Stimulated activated CD8-positive, alpha-beta memory T cell treated with anti-CD3 and anti-CD28 coated beads, Interleukin-7, amount 100 ng/mL, for 48 hours (primary cell): Measurements from ENCODE around the gene LMO7.

Source experiments
- DNase-seq, 2 donors: peaks; one replicate each; pipeline ENCODE4 v3.0.0-alpha.2; 2020; ENCODE audit warnings: low read depth in 1 of 2; ENCODE audit errors: extremely low read depth in 1 of 2

The LMO7 gene

DNA sequence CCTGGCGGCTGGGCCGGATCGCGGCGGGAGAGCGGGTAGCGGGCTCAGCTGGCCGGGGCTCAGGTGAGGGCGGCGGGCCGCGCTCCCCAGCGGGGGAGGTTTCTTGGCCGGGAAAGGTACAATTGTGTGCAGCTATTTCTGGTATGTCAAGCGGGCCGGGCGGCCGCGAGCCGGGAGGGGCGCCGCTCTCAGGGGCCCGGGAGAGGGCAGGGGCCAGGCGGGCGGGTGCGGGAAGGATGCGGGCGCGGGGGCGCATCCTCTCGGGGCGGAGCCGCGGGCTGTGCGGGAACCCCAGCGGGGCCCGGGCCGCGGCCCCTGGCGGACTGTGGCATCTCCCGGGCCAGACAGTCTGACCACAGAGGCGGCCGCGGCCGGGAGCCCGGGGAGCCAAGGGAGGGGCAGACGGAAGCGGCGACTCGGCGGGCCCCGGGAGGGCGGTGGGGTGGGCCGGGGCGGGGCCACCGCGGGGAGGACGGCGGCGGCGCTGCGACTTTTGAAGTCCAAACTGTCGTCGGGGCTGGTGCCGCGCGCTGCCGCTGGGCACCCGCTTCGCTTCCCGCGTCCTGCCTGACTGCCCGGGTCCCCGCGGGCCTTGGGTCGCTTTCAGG lies at the start of gene LMO7:
Gene LMO7, plus strand, starts transcription at position 503 of the 608 bp plus-strand sequence. CDS start 328 bp downstream, outside the sequence.
- DNase-seq: no peak

DNA sequence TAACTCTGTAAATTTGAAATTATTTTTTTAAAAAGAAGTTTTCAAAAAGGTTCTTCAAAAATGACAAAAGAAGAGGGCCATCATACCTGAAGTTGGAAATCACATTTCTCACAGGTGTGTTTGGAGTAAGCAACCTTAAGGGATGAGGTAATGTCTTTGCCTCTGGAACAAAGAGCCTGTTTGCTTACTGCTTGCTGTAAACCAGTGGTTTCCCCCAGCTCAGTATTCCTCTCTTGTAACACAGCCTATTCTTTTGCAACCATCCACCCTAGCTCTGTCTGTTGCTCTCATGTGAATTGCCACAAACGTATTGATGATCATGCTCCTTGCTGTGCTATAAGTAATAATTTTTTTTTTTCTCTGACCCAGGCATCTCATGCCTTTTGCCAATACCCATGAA lies 48.5 kb upstream of the LMO7 start:
- DNase-seq: no peak

DNA sequence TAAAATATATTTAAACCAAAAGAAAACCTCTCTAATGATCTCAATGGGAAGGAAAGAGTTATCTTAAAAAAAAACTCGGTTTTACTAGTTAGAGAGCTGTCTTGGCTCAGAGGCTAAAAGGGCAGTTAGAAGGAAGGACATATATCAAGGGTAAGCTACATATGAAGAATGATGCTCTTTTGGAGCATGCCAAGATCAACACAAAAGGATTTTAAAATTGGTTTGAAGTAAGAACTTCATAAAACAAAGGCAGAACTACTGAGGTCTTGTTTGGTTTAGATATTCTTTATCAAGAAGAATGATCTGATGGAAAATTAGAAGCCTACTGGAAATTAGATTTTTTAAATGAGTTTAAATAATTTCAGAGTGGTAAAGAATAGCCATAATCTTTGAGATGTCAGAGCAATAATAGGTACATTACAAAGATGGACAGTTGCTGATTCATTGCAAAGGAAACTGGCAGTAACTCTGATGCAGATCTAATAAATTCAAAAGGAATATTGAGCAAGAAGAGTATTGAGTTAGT lies 39.4 kb upstream of the LMO7 start:
- no peak for DNase-seq

DNA sequence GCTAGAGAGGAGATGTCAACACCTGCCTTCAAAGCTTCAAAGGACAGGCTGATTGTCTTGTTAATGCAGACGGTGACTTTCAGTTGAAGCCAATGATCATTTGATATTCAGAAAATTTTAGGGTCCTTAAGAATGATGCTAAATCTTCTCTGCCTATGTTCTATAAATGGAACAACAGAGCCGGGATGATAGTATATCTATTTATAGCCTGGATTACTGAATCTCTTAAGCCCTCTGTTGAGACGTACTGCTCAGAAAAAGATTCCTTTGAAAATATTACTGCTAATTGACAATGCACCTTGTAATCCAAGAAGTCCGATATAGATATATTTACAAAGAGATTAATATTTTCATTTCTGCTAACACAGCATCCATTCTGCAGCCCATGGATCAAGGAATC lies 35.8 kb upstream of the LMO7 start:
- no peak for DNase-seq

DNA sequence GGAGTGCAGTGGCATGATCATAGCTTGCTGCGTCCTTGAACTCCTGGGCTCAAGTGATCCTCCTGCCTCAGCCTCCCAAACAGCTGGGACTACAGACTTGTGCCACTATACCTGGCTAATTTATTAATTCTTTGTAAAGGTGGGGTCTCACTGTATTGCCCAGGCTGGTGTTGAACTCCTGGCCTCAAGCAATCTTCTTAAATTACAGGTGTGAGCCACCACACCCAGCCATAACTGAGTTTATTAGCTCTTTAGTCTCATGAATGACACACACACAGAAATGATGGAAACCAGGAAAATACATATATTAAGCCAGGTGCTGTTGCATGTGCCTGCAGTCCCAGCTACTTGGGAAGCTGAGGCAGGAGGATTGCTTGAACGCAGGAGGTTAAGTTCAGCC lies 33.1 kb upstream of the LMO7 start:
- DNase-seq: no peak

DNA sequence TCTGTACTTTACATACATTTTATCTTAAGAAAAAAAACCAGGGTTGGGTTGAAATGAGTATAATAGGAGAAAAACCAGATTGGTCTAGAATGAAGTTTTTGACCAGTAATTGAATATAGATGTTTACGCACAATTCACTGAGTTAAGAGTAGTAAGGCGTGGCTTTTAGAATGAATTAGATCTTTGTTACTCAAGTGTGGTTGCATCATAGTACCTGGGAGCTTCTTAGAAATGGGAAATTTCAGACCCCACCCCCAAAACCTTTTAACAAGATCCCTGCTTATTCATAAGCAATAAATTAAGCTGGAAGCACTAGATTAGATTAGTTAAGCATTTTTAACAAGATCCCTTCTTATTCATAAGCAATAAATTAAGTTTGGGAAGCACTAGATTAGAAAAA lies 28.7 kb upstream of the LMO7 start:
- no peak for DNase-seq

DNA sequence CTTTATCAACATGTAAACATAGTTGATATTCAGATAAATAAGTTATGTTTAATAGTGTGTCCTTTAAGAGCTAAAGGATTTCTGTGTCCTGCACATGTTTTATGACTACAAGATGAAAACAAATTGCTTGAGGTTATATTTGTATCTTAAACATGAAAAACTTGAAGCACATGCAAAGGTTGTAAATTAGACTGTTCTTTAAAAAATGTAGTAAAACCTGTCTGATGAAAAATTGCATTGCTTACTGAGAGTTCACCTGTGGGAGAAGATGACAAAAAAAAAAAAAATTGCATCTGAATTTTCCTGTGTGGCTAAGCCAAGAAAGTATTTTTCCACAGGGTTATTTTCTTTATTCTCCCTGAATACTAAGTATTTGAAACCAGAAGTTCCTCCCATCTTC lies 25.7 kb upstream of the LMO7 start:
- no peak for DNase-seq

DNA sequence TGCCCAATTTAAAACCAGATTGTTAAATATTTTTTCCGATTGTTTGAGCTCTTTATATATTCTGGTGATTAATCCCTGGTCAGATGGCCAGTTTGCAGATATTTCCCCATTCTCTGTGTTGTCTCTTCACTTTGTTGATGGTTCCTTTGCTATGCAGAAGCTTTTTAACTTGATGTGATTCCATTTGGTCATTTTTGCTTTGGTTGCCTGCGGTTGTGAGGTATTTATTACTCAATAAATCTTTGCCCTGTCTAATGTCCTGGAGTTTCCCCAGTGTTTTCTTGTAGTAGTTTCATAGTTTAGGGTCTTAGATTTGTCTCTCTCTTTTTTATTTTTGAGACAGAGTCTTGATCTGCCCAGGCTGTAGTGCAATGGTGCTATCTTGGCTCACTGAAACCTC lies 23.8 kb upstream of the LMO7 start:
- DNase-seq: no peak

DNA sequence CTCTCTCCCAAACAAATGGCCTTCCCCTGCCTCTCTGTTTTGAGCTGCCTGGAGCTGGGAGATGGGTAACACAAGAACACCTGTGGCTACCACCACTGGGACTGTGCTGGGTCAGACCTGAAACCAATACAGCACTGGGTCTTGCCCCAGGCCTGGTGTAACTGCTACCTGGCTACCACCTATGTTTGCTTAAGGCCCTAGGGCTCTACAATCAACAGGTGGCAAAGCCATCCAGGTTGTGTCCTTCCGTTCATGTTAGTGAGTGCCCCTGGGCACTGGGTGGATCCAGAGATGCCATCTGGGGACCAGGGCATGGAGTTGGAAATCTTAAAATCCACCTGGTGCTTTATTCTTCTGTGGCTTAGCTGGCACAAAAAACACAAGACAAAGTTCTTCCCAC lies 18.9 kb upstream of the LMO7 start:
- DNase-seq: no peak

DNA sequence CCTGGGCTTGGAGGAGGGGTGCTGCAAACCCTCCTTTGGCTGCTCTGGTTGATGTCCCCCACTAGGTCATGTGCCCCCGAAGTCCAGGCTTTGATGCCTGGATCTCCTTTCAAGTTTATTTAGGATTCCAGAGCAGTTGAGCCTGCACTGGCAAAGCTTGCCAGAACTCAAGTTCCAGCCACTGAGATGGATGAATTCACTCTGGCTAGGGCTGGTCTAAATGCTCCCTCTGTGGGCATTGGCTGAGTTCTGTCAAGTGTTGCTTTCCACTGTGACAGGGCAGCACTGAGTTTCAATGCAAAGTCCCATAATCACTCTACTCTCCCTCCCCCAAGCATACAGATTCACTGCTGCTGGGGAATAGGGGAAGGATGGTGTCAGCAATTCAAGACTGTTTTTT lies 17.8 kb upstream of the LMO7 start:
- no peak for DNase-seq

DNA sequence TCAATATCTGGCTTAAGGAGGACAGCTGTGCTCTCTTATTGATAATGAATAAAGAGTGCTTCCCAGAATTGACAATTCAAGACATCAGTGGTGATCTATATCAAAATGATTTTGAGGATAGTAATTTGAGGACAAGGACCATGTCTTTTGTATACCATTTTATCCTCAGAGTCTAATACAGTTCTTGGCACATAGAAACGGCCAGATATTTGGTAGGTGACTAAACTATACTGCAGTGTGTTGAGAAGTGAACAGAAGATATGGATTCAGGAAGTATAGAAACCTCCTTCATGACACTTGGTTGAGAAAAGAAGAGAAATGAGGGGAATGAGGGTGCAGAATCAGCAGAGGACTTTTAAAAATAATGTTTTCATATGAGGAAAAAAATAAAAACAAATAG lies 16.1 kb upstream of the LMO7 start:
- DNase-seq: no peak

DNA sequence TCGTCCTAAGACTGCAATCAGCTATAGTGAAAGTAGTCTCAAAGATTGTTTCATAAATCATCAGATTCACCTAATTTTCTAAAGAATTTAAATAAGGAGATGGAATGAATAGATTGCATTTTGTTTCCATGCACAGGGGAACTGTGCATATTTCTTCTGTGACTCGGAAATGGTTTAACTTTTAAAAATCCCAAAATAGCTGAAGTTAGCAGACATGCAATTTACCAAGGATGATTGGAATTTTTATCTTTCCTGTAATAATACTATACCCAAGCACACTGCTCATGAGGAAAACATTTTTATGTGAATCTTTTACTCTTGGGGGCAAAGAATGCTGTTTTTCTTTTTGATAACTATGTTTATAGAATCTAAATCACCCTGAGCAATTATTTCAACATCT lies 15.0 kb upstream of the LMO7 start:
- no peak for DNase-seq

DNA sequence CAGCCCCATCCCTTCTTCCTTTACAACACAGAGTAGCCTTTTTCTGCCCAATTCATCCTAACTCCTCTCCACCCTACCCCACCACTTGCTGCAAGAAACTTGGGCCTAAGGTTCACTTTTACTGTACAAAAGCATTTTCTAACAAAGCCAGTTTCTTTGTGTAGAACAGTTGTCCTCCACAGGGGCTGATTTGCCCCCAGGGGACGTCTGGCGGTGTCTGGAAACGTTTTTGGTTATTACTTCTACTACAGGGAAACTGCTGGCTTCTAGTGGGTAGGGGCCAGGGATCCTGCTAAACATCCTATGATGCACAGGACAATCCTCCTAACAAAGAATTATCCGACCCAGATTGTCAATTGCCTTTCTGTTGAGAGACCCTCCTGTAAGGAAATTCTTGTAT lies 7.3 kb upstream of the LMO7 start:
- no peak for DNase-seq

DNA sequence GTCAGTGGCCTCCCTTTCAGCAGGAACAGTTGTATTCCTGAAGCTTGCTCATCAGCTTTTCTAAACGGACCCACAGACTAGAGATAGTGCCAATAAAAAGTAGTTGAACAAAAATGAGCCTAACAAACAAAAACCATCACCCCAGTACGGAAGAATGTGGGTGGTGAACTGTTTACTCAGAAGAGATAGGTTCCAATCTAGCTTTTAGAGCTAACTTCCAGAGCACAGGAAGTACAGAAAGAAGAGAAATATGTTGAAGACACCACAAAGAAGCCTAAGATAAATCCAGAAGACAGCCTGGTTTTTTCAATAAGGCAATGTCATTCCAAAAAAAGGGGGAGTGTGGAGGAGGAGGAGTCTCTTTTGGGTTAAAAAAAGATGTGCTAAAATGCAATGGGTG lies 2.8 kb upstream of the LMO7 start:
- no peak for DNase-seq

DNA sequence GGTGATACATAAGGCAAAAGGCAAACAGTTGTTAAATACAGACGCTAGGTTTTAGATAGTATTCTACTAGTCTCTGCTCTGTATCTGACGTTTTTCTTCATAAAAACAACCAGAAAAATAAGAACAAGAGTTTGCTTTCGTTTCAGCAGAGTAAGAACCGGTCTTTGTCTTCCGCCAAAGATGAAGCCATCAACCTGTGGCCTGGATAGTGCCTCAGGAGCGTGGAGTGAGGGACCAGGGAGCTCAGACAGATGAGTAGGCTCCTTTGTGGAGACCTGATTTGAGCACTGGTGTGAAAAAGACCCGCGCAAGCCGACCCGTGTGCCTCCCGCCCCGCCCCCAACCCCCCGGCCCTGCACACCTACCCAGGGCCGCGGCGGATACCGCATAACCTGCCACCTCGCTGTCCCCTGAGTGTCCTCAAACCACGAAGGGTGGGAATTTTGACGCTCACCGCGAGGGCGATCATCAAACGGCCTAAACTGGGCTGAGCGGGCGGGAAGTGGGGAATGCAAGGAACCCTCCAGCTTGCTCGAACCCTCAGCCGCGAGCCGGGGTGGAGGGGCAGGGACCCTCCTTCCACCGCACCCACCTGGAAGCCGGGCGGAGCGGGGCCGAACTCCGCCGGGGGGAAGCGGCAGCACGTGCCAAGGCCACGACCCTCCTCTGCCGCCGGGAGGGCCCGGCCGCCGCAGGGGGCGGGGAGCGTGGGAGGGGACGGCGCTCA lies 866 bp upstream of the LMO7 start:
- no peak for DNase-seq

DNA sequence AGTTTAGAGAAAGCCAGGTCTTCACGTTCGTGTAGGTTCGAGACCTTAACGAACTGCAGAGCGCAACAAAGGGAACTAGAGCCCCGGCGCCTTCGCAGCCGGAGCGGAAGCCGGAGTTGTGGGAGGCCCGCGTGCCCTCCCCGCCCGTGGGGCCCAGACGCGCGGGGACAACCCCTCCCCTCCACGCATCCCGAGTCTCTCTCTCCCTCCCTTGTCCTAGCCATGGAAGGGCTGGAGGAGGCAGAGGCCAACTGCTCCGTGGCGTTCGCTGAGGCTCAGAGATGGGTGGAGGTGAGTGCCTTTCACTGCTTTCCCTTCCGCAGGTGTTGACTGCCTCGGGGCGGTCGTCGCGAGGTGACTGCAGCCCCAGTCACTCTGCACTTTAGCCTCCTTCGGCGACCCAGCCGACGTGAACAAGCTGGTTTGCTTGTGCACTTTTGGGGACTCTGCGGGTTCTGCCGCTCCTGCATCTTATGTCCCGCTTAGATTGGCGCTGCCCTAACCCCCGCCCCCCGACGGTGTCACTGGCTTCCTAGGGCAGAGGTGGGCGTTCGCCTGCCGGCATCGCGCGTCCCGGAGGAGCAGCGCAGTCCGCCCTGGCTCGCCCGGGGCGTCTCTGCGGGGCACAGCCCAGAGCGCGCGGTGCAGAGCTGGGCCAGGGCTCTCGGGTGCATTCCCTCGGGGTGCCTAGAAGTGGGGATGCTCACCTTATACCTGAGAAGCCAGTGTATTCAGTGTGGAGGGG lies 478 bp downstream of the LMO7 start:
- peak in 1 of 2 donors; percentile 12 for DNase-seq

DNA sequence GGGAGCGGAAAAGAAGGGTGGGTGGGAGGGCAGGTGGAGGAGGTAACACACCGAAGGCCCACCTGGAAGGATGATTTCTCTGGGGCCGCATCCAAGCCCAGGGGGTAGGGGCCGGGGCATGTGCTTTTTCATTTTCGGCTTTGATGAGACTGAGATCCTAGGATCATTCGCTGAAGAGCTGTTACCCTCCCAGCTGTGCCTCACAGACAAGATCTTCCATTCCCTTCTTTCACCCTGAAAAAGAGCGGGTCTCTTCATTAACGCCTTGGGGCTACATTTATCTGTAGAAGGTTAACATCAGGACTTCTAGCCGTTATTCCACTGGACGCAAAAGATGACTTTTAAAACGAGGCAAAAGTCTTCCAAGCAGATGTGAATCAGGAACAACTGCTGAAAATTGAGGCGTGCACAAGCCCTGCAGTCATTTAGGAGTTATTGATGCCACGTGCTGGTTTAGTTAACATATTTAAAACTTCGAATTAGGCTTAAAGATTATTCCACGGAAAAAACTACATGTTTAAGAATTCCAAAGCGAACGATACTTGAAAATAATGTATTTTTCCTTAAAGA lies 1.1 kb downstream of the LMO7 start:
- no peak for DNase-seq

DNA sequence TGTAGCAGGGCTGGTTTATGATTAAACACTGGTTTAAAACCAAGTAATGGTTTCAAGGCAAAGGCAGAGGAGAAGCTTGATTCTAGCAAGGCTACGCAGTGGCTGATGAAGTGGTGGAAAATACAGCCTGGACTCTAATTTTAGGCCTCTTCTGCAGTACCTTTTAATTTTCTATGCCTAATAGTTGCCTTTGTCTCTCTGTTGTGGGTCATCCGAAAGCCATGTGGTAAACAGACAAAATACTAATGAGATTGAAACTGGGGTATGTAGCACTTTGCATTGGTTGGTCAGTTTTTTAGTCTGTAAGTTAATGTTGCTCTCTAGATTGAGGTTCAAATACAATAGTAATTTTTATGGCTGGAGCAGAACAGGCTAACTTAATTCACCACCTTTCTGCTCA lies 3.3 kb downstream of the LMO7 start:
- DNase-seq: no peak

DNA sequence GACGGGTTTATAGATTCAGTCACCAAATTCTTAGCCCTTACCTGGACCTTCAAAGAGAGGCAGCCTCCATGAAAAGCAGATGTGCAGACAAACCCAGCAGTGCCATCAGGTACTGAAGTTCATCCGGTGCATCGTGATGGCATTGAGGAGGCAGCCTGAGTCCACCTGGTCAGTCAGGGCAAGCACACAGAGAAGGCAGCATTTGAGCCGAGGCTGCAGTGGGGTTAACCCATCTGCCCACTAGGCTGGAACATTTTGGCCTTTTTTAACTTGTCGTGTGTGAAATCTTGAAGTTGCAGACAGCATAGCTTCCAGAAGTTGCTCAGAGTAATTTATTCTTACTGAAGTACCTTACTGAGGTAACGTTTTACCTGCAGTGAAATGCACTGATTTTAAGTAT lies 4.9 kb downstream of the LMO7 start:
- no peak for DNase-seq

DNA sequence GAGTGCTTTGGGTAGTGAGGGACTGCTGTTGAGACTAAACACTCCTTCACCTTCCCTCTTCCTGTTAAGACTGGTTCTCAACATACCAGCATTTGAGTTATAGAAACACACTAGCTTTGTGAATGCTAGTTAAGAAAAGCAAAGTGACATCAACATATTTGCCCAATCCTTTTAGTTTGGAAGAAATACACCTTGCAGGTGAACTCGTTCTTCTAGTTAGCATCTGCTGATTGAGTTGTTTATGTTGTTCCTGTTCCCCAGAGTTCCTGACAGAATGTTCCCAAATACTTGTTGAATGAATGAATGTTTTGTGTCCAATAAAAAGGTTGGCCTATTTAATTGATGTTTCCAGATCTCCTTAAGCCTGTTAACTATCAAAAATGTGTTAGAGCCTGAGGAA lies 7.1 kb downstream of the LMO7 start:
- DNase-seq: no peak

DNA sequence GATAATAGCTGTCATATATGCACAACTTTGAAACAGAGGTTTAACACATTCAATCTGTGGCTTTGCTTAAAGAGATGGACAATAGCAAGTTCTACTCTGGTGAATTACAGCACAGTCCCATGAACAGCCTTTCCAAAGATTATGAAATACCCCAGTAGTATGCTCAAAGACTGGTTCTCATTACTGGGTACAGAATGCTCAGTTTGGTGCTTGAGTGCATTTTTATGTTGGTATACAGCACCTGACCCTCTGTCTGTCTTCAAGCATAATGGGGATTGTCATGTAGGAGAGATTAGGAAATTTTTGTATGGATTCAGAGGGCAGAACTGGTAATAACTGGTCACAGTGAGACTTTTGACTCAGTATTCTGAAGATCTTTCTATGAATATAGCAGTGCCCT lies 7.6 kb downstream of the LMO7 start:
- no peak for DNase-seq

DNA sequence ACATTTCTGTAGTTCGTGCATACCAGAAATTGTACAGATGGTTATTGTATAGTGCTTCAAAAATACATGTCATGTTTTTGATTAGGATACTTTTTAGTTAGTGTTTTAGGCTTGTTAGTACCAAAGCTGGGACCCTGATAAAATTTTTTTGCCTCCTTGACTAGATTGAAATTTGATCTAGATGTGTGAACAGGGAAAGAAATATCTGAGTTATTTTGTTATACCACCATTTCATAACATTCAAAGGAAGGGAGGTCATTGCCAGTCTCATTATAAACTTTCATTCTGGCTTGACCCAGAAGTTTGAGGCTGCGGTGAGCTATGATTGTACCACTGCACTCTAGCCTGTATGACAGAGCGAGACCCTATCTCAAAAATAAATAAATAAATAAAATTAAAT lies 9.0 kb downstream of the LMO7 start:
- no peak for DNase-seq
